ENCODE data around the gene ITGAE.

DNA sequence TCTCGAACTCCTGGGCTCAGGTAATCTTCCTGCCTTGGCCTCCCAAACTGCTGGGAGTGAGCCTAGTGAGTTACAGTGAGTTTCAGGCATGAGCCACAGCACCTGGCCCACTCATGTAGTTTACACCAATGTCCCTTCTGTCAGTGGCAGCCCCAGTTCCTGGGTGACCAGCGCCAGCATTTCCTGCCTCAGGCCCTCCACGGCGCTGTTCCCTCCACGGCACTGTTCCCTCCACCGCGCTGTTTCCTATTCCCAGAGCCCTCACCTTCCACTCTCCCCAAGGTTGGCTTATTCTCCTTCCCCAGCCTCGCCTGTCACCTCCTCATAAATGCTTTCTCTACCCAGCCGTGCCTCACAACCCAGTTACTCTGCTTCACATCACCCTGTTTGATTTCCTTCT lies 32.6 kb downstream of the ITGAE start:
- TF ChIP-seq POLR2AphosphoS5 (IDR thresholded peaks at IDR 0.05; ENCODE audit: low read depth, low read length) = no peak
- no peak for TF ChIP-seq POLR2A (IDR thresholded peaks at IDR 0.05; ENCODE audit: low read depth, low read length)
- TF ChIP-seq POU2F2 (IDR thresholded peaks at IDR 0.05; ENCODE audit: low read depth, low read length) = no peak
- no peak for TF ChIP-seq TAF1 (IDR thresholded peaks at IDR 0.05; ENCODE audit: low read depth, low read length)
- no peak for TF ChIP-seq SPI1 (IDR thresholded peaks at IDR 0.05; ENCODE audit: low read depth, low read length)
